HL-60 (cell line): ENCODE results near the gene SECTM1.

ENCODE experiments used
- DNase-seq, 2 experiments: peaks; one replicate each; pipeline ENCODE4 v3.0.0-alpha.2; 2010 to 2020; ENCODE audit warnings: low read depth in 1 of 2, low spot score in 1 of 2
- H3K27ac ChIP-seq: fragments of 250-450 bp; sonication (Bioruptor Pico); replicated peaks from 2 replicates; pipeline ENCODE4 v1.5.1; 2020; ENCODE audit warnings: mild to moderate bottlenecking, moderate library complexity
- H3K27me3 ChIP-seq: fragments of 250-450 bp; sonication (Bioruptor Pico); 2 replicates; pipeline ENCODE4 v1.5.1; 2021; ENCODE audit warnings: mild to moderate bottlenecking, moderate library complexity; ENCODE audit not compliant: insufficient read depth, poor library complexity, severe bottlenecking
- H3K4me3 ChIP-seq: replicated peaks from 2 replicates; pipeline ENCODE4 v1.5.1; 2011; ENCODE audit warnings: mild to moderate bottlenecking, control low read depth, low read length; ENCODE audit not compliant: insufficient read depth
- GABPA ChIP-seq: IDR thresholded peaks from 2 replicates; pipeline ENCODE4 v1.6.1; 2012; ENCODE audit warnings: low read depth
- POLR2AphosphoS5 ChIP-seq: IDR thresholded peaks from 2 replicates; pipeline ENCODE4 v1.6.1; 2012; ENCODE audit warnings: low read depth
- SPI1 ChIP-seq: IDR thresholded peaks from 2 replicates; pipeline ENCODE4 v1.6.1; 2012; ENCODE audit warnings: low read depth, mild to moderate bottlenecking, borderline replicate concordance
- TF ChIP-seq, protein P1 (sequence below): IDR thresholded peaks from one replicate; pipeline ENCODE4 v1.5.1; 2011; ENCODE audit warnings: low read length, control low read depth, inconsistent platforms; ENCODE audit not compliant: insufficient read depth
- TF ChIP-seq, protein P2 (sequence below): IDR thresholded peaks from 2 replicates; pipeline ENCODE4 v1.6.1; 2012; ENCODE audit warnings: low read depth; ENCODE audit not compliant: insufficient replicate concordance

Gene SECTM1

DNA sequence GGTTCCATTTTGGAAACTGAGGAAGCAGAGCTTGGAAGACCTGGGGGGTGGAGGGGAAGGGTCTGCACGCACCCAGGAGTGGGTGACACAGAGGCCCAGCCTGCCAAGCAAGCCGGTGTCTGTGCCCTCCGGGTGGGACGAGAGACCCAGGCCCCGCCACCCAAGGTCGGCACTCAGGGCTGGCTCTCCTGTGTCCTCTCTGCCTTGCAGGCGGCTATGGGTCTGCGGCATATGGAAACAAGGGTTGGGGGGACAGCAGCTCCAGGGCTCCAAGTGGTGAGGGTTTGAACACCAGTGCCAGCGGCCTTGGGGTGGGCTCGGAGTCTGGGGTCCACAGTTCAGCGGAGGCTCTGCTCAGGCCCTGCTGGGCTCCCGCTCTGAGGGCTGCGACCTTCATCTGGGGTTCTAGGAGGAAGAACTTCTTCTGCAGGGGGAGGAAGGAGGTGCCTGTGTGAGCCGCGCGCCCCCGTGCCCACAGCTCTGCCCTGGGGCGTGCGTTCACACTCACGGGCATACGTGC lies 11.6 kb downstream of the SECTM1 start:
- TF ChIP-seq GABPA, result no peak
- TF ChIP-seq POLR2AphosphoS5, result no peak
- TF ChIP-seq SPI1, result no peak
- TF ChIP-seq, protein P1, sequence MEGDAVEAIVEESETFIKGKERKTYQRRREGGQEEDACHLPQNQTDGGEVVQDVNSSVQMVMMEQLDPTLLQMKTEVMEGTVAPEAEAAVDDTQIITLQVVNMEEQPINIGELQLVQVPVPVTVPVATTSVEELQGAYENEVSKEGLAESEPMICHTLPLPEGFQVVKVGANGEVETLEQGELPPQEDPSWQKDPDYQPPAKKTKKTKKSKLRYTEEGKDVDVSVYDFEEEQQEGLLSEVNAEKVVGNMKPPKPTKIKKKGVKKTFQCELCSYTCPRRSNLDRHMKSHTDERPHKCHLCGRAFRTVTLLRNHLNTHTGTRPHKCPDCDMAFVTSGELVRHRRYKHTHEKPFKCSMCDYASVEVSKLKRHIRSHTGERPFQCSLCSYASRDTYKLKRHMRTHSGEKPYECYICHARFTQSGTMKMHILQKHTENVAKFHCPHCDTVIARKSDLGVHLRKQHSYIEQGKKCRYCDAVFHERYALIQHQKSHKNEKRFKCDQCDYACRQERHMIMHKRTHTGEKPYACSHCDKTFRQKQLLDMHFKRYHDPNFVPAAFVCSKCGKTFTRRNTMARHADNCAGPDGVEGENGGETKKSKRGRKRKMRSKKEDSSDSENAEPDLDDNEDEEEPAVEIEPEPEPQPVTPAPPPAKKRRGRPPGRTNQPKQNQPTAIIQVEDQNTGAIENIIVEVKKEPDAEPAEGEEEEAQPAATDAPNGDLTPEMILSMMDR, result no peak
- TF ChIP-seq, protein P2, sequence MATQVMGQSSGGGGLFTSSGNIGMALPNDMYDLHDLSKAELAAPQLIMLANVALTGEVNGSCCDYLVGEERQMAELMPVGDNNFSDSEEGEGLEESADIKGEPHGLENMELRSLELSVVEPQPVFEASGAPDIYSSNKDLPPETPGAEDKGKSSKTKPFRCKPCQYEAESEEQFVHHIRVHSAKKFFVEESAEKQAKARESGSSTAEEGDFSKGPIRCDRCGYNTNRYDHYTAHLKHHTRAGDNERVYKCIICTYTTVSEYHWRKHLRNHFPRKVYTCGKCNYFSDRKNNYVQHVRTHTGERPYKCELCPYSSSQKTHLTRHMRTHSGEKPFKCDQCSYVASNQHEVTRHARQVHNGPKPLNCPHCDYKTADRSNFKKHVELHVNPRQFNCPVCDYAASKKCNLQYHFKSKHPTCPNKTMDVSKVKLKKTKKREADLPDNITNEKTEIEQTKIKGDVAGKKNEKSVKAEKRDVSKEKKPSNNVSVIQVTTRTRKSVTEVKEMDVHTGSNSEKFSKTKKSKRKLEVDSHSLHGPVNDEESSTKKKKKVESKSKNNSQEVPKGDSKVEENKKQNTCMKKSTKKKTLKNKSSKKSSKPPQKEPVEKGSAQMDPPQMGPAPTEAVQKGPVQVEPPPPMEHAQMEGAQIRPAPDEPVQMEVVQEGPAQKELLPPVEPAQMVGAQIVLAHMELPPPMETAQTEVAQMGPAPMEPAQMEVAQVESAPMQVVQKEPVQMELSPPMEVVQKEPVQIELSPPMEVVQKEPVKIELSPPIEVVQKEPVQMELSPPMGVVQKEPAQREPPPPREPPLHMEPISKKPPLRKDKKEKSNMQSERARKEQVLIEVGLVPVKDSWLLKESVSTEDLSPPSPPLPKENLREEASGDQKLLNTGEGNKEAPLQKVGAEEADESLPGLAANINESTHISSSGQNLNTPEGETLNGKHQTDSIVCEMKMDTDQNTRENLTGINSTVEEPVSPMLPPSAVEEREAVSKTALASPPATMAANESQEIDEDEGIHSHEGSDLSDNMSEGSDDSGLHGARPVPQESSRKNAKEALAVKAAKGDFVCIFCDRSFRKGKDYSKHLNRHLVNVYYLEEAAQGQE, result no peak
- Histone ChIP-seq H3K27ac (no peak overlapping the region), H3K27me3 (peaks cover 13% of the 10 kb centered on the region)

DNA sequence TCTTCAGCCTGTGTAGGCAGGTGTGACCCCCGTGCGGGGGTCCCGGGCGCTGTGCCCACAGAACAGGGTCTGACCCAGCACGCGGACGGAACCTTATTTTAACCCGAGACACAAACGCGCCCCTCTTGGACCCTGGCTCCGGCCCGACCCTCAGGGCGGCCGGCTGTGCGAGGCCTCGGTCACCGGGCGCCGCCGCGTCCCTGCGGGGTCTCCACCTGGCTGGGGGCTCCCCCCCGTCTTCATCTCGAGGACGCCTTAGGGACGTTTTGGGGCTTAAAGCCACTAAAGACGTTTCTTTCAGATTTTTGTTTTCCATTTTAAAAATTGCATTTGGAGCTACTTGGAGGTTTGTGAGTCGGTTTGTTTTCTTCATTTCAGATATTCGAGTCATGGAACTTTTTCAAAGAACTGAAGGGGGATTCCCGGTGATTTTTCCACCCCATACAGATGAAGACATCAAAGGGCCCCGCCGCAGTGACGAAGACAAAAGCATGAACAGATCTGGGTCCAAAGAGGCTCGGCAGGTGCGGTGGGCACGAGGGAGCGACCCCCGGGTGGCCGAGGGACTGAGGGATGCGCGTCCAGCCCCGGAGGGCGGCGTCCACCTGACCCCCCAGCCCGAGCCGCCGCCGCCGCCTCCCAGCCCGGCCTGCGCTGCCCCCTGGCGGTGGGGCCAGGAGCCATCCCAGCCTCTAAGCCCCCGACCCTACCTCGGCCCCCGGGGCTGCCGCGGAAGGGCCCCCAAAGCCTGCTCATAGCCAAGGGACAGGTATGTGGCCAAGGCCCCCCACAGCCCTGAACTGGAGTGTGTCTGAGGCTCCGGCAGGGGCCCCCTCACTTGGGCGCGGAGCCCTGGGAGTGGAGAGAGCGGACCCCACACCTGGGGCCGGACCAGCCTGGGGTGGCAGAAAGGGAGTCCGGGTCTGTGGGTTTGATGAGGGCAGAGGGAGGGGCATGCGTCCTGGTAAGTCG lies 12.3 kb downstream of the SECTM1 start:
- DNase-seq, result no peak
- TF ChIP-seq, protein P1, result peak; percentile 22
- TF ChIP-seq SPI1, result no peak
- no peak for TF ChIP-seq GABPA
- no peak for TF ChIP-seq POLR2AphosphoS5
- TF ChIP-seq, protein P2, result no peak
- Histone ChIP-seq H3K27me3 (peaks cover 14% of the 10 kb centered on the region), H3K4me3 (no peak overlapping the region), H3K27ac (no peak overlapping the region)

More for the DNA sequence above, 11.6 kb downstream of the SECTM1 start:
- no peak for DNase-seq
- no peak overlapping the region for H3K4me3 ChIP-seq

DNA sequence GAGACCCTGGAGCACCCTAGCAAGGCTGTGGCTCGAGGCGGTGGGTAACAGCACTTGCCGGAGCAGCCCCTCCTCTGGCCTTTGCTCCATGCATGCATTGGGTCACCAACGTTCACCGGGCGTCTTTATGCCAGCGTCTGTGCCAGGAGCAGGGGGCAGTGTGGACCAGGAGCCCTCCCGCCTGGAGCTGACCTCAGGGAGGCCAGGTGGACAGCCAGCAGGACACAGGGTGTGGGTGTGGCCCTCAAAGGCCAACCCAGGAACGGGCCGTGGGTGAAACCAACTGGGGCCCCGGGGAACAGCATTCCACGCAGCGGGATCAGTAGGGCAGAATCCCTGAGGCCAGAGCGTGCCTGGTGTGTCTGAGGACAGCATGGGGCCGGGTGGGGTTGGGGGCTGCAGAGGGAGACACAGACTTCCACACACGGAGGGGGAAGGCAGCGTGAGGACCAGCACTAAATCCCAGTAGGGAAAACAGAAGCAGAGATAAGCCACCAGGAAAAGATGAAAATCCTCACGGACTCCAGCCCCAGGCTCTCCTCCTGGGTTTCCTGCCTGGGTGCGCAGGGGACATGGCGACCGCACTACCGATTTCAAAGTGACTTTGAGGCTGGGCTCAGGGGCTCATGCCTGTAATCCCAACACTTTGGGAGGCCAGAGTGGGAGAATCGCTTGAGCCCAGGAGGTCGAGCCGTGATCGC lies 13.3 kb downstream of the SECTM1 start:
- no peak overlapping the region for H3K4me3 ChIP-seq
- H3K27ac ChIP-seq, result no peak overlapping the region
- peaks cover 20% of the 10 kb centered on the region for H3K27me3 ChIP-seq
- TF ChIP-seq SPI1 (no peak), GABPA (no peak), POLR2AphosphoS5 (no peak)
- TF ChIP-seq, protein P1, result no peak
- TF ChIP-seq, protein P2, result no peak
- DNase-seq, result no peak
